C4-2B (cell line): Measurements from ENCODE around the gene LPAR5.

ENCODE experiments used
- H3K27ac ChIP-seq: fragments of 450-650 bp; 2 replicates; pipeline ENCODE4 v1.5.1; 2017
- CTCF ChIP-seq: fragments of 450-650 bp; conservative IDR thresholded peaks from 2 replicates; pipeline ENCODE4 v1.5.1; 2017; ENCODE audit warnings: mild to moderate bottlenecking
- ZFX ChIP-seq: fragments of 450-650 bp; IDR thresholded peaks from 2 replicates; pipeline ENCODE4 v1.6.1; 2017

LPAR5 gene

GRCh38 chr12:6662906-6663742, 27.4 kb upstream of the LPAR5 start, which contains the start of gene ING4:
TSS of gene ING4 (minus strand) at chr12:6663119. CDS start at chr12:6663101, 18 bp downstream.
- peak within 1 kb of the TSS; percentile 51 for H3K27ac ChIP-seq
- TF ChIP-seq ZFX: no peak
- no peak for TF ChIP-seq CTCF

DNA sequence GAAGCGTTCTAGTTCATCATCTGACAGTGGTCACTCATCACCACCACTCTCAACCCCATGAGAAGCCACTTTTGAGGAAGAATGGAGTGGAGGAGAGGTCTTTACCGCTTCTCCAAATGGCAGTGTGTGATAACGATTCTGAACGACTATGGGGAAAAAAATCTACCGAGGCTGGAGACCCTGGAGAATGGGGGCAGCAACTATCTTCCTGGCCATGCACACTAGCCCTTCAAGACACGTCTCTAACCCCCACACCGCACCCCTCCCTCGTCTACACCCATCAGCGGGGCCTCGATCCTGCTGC, 26.8 kb upstream of the LPAR5 start:
- no peak for TF ChIP-seq ZFX
- TF ChIP-seq CTCF: no peak
- peak overlapping the region; percentile 51 for H3K27ac ChIP-seq

DNA sequence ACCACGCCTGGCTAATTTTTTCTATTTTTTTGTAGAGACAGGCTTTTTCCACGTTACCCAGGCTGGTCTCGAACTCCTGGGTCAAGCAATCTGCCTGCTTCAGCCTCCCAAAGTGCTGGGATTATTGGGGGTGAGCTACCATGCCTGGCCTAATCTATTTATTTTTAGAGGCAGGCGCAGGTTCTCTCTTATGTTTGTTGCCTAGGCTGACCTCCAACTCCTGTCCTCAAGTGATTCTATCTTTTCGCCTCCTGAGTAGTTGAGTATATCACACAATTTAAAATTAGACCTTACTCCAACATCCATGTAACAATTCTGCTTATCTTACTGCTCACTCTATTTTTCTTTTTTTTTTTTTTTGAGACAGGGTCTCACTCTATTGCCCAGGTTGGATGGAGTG, 18.2 kb upstream of the LPAR5 start:
- TF ChIP-seq CTCF (no peak), ZFX (no peak)
- H3K27ac ChIP-seq: no peak overlapping the region

DNA sequence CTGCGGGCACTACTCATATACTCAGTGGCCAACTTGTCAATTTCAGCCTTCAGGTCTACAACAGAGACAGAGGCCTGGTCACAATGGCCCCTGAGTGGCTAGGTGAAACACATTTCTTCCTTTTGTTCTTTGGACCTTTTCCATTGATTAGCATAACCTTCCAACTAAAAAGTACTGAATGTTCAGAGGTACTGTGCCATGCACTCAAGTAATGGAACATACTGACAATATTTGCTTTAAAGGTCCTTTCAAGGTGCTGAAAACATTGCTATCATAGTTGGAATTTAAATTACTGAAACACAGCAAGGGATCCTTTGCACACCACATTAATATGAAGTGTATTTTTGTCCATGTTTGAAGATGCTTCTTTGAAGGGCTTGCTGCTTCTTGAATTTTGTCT, 17.6 kb upstream of the LPAR5 start:
- TF ChIP-seq CTCF (no peak), ZFX (no peak)
- peak overlapping the region; percentile 11; the same call in 1 of the 2 replicates for H3K27ac ChIP-seq

- no peak overlapping the region for H3K27ac ChIP-seq
- no peak for TF ChIP-seq CTCF
- no peak for TF ChIP-seq ZFX
Measured at GRCh38 chr12:6652391-6652790, 16.6 kb upstream of the LPAR5 start.

DNA sequence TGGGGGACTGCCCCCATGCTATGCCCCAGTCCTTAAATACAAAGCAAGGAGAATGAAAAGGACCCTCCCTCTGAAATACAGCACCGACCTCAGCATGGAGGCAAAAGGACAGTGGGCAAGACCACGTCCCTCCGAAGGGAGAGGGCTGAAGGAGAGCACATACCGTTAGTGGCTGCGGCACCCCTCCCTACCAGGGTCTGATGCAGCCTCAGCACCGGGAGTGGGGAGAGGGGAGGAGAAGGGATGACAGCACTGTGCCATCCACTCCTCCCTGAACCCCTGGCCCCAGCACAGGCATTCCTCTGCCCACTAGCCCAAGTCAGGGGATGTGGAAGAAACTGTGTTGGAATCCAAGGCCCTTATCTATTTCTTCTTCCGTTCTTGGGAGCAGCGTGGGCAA, 15.1 kb upstream of the LPAR5 start:
- no peak for TF ChIP-seq ZFX
- TF ChIP-seq CTCF: no peak
- H3K27ac ChIP-seq: no peak overlapping the region

DNA sequence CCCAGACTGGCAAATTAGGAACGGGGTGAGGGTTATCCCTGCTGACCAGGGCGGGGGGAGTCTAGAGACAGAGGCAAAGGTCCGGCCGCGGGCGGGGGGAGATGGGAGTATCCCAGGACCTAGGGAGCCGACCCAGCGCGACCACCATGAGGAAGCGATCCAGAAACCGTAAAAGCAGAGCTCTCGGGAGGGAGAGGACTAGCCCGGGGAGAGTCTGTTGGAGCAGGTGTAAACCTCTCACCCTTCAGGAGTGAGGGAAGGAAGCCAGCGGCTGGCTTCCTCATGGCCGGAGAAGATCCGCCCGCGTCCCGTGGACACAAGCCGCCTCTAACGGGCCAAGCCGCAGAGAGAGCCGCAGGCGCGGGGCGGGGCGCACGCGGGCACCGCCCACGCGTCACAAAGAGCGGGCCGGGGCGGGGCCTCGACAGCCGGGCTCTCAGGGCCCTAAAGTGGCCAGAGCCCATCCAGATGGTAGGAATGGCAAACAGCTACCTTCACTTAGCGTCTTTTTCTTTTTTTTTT, 11.4 kb upstream of the LPAR5 start, which contains the start of gene ACRBP:
Gene ACRBP (minus strand): TSS at position 350 of the 522 bp plus-strand sequence. CDS start 66 bp downstream, at position 284.
- no peak within 1 kb of the TSS for H3K27ac ChIP-seq

More for the DNA sequence above, 11.4 kb upstream of the LPAR5 start, which contains the start of gene ACRBP:
- TF ChIP-seq CTCF: no peak
- TF ChIP-seq ZFX: no peak
